ENCODE measurements around the gene ARRDC2. TPM values are rescaled to one million over a fixed set of nuclear protein-coding genes. Genes with fewer than 3 reads are reported as not detected.

The ARRDC2 gene
- total RNA-seq, 2 donors from 2014 or later: 15.8 to 16.4 TPM

- no peaks in the 10 kb centered on the region for H3K36me3 ChIP-seq
- H3K4me1 ChIP-seq: no peaks in the 10 kb centered on the region
- H3K9me3 ChIP-seq: no peaks in the 10 kb centered on the region
- no peaks in the 10 kb centered on the region for H3K27me3 ChIP-seq
- DNase-seq: peak; percentile 91
- TF ChIP-seq CTCF (IDR thresholded peaks at IDR 0.05): peak; percentile 97
- no peak overlapping the region for H3K27ac ChIP-seq
- intact Hi-C loops (cut with DNase I): loop anchor here (2.0 to 5.0 kb wide), 2 partner anchors 58 to 130 kb away; no protein-coding TSS in a partner anchor
- no peak overlapping the region for H3K4me3 ChIP-seq
- no peak overlapping the region for H3K9ac ChIP-seq (ENCODE audit: low read depth in 2 of 2, low read length in 2 of 2)
Observed at GRCh38 chr19:17996826-17997316, 11.1 kb upstream of the ARRDC2 start.

- Histone ChIP-seq H3K9ac (ENCODE audit: low read depth in 2 of 2, low read length in 2 of 2) (no peak overlapping the region), H3K27ac (no peak overlapping the region), H3K4me3 (no peak overlapping the region), H3K36me3 (no peaks in the 10 kb centered on the region), H3K27me3 (no peaks in the 10 kb centered on the region), H3K4me1 (no peaks in the 10 kb centered on the region), H3K9me3 (no peaks in the 10 kb centered on the region)
- no peak for DNase-seq
- intact Hi-C loops (cut with DNase I): loop anchor here (2.0 to 5.0 kb wide), 2 partner anchors 59 to 131 kb away; no protein-coding TSS in a partner anchor
- TF ChIP-seq CTCF (IDR thresholded peaks at IDR 0.05): peak; percentile 13
Observed at GRCh38 chr19:17997969-17998826, 9.8 kb upstream of the ARRDC2 start.

- no peak overlapping the region for H3K9ac ChIP-seq (ENCODE audit: low read depth in 2 of 2, low read length in 2 of 2)
- H3K4me3 ChIP-seq: no peak overlapping the region
- H3K27me3 ChIP-seq: no peaks in the 10 kb centered on the region
- H3K27ac ChIP-seq: no peak overlapping the region
- no peak for DNase-seq
- H3K9me3 ChIP-seq: no peaks in the 10 kb centered on the region
- H3K4me1 ChIP-seq: no peaks in the 10 kb centered on the region
- no peaks in the 10 kb centered on the region for H3K36me3 ChIP-seq
- no peak for TF ChIP-seq CTCF (IDR thresholded peaks at IDR 0.05)
- intact Hi-C loops (cut with DNase I): loop anchor here (5.0 kb wide), 1 partner anchor 131 kb away; no protein-coding TSS in a partner anchor
Observed at GRCh38 chr19:17998827-17999150, 9.2 kb upstream of the ARRDC2 start.

- DNase-seq: no peak
- Histone ChIP-seq H3K9me3 (no peaks in the 10 kb centered on the region), H3K9ac (ENCODE audit: low read depth in 2 of 2, low read length in 2 of 2) (peak overlapping the region in 1 of 2 donors; percentile 12), H3K4me1 (no peaks in the 10 kb centered on the region), H3K27me3 (no peaks in the 10 kb centered on the region), H3K4me3 (no peak overlapping the region), H3K27ac (peak overlapping the region; percentile 90), H3K36me3 (no peaks in the 10 kb centered on the region)
- TF ChIP-seq CTCF (IDR thresholded peaks at IDR 0.05): no peak
- intact Hi-C loops (cut with DNase I): loop anchor here (5.0 kb wide), 1 partner anchor 133 kb away; no protein-coding TSS in a partner anchor
Observed at GRCh38 chr19:17999684-18000479, 8.1 kb upstream of the ARRDC2 start.

- H3K36me3 ChIP-seq: no peaks in the 10 kb centered on the region
- intact Hi-C loops (cut with DNase I): no loop called here
- DNase-seq: no peak
- TF ChIP-seq CTCF (IDR thresholded peaks at IDR 0.05): no peak
- peak overlapping the region; percentile 66 for H3K4me3 ChIP-seq
- peak overlapping the region in 1 of 2 donors; percentile 34 for H3K9ac ChIP-seq (ENCODE audit: low read depth in 2 of 2, low read length in 2 of 2)
- no peaks in the 10 kb centered on the region for H3K9me3 ChIP-seq
- H3K27ac ChIP-seq: peak overlapping the region; percentile 90
- H3K27me3 ChIP-seq: no peaks in the 10 kb centered on the region
- H3K4me1 ChIP-seq: no peaks in the 10 kb centered on the region
Observed at GRCh38 chr19:18000480-18000914, 7.5 kb upstream of the ARRDC2 start.

Data from colonic mucosa (tissue), 4 donors.